Endodermal cell (in vitro differentiated cells): ENCODE results near the gene NCBP1. TPM values are rescaled to one million over a fixed set of nuclear protein-coding genes. Genes with fewer than 3 reads are reported as not detected.

Source experiments
- DNase-seq: peaks from one replicate; pipeline ENCODE4 v3.0.0-alpha.2; 2017
- H3K27ac ChIP-seq: 2 replicates; pipeline ENCODE4 v1.5.1; 2013; ENCODE audit warnings: mild to moderate bottlenecking, low read depth, low read length, moderate library complexity
- H3K27me3 ChIP-seq: 2 replicates; pipeline ENCODE4 v1.6.1; 2013; ENCODE audit warnings: mild to moderate bottlenecking, low read length, moderate library complexity; ENCODE audit not compliant: insufficient read depth, control insufficient read depth, poor library complexity, severe bottlenecking
- H3K36me3 ChIP-seq: 2 replicates; pipeline ENCODE4 v1.7.0; 2013; ENCODE audit warnings: mild to moderate bottlenecking, low read length, moderate library complexity; ENCODE audit not compliant: control insufficient read depth, insufficient read depth
- H3K4me1 ChIP-seq: one replicate; pipeline ENCODE4 v1.7.0; 2013; ENCODE audit warnings: low read length; ENCODE audit not compliant: control insufficient read depth, insufficient read depth
- H3K4me3 ChIP-seq: 2 replicates; pipeline ENCODE4 v1.5.1; 2013; ENCODE audit warnings: mild to moderate bottlenecking, low read length, moderate library complexity
- H3K9ac ChIP-seq: 2 replicates; pipeline ENCODE4 v1.6.1; 2013; ENCODE audit warnings: mild to moderate bottlenecking, low read length, moderate library complexity; ENCODE audit not compliant: poor library complexity, severe bottlenecking; ENCODE audit errors: extremely low read depth
- H3K9me3 ChIP-seq: 2 replicates; pipeline ENCODE4 v1.6.1; 2013; ENCODE audit warnings: mild to moderate bottlenecking, low read length, moderate library complexity; ENCODE audit not compliant: control insufficient read depth
- H3K27ac Mint-ChIP-seq: 2 replicates; pipeline ENCODE4 v1.8.0; 2020; ENCODE audit warnings: mixed read lengths
- H3K27me3 Mint-ChIP-seq: 2 replicates; pipeline ENCODE4 v1.8.0; 2021; ENCODE audit warnings: mild to moderate bottlenecking, mixed read lengths; ENCODE audit not compliant: insufficient read depth
- H3K36me3 Mint-ChIP-seq: 2 replicates; pipeline ENCODE4 v1.8.0; 2020; ENCODE audit warnings: low read depth, mixed read lengths
- H3K4me1 Mint-ChIP-seq: 2 replicates; pipeline ENCODE4 v1.8.0; 2020; ENCODE audit warnings: mixed read lengths
- H3K4me3 Mint-ChIP-seq: 2 replicates; pipeline ENCODE4 v1.8.0; 2020; ENCODE audit warnings: mild to moderate bottlenecking, moderate library complexity, mixed read lengths
- H3K9me3 Mint-ChIP-seq: 2 replicates; pipeline ENCODE4 v1.8.0; 2020; ENCODE audit warnings: mild to moderate bottlenecking, mixed read lengths
- WGBS, 2 experiments: methylation state at CpG; one replicate each; pipeline versions ENCODE4 v1.1.5 to v1.1.7; 2013; ENCODE audit warnings: missing lambda C conversion rate in 2 of 2, mixed read lengths in 1 of 2; ENCODE audit not compliant: insufficient coverage in 1 of 2, insufficient read length in 1 of 2; 5-methylcytosine and 5-hydroxymethylcytosine counted together
- total RNA-seq, 2 donors: library from RNA; stranded (reverse); fragmentation: NEBNext Ultra II Directional in 1 of 2; extraction: Animal tissue kit (Norgen Biotek cat#: 25700) in 1 of 2; gene quantifications; 2 replicates in 1 of 2; 3 replicates in 1 of 2; pipeline ENCODE4 v1.2.1, GENCODE V29; 2021
- TF ChIP-seq, protein P1 (sequence below): fragments of 200-600 bp; sonication (generic); conservative IDR thresholded peaks from 2 replicates; pipeline ENCODE4 v1.5.0; 2021; ENCODE audit warnings: antibody characterized with exemption, mild to moderate bottlenecking

The NCBP1 gene
- total RNA-seq, 2 donors from 2014 or later: 47.0 to 51.7 TPM

DNA sequence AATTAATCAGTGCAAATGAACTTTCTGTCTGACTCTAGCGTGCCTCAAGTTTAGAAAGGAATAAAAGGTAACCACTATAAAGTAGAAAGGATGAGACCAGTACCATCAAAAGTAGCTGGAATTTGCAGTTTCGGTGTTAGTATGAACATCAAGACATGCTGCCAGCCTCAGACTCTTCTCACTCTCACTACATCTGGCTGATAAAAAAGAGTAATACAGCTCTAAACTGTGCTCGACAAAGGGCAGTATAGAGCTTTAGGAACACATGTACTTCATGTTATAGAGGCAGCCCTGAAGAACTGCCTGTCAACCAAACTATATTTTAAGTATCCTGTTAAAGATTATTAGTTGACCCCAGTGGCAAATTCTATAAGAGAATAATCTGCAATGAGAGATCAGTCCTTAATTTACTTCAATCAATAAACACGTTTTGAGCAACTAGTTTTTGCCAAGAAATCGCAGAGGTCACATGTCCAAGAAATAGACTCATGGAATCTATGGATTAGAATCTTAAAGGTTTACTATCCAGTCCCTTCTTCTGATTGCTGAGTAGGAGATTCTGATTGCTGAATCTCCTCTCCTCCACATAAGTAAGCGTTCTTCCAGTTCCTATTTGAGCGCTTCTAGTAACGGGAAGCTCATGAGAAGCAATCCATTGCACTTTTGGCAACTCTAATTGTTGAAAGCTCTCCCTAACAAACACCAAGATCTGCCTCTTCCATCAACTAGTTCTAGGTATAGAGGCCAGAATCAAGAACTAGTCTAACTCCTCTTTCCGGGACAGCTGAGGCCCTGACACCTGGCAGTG lies 62.6 kb downstream of the NCBP1 start:
- Histone ChIP-seq H3K9me3 (no peaks in the 10 kb centered on the region), H3K27ac (peak overlapping the region; percentile 57), H3K4me3 (peak overlapping the region; percentile 91), H3K9ac (peak overlapping the region; percentile 62), H3K4me1 (peaks cover 10% of the 10 kb centered on the region), H3K27me3 (no peaks in the 10 kb centered on the region), H3K36me3 (no peaks in the 10 kb centered on the region)
- no peak for DNase-seq
- TF ChIP-seq, protein P1, sequence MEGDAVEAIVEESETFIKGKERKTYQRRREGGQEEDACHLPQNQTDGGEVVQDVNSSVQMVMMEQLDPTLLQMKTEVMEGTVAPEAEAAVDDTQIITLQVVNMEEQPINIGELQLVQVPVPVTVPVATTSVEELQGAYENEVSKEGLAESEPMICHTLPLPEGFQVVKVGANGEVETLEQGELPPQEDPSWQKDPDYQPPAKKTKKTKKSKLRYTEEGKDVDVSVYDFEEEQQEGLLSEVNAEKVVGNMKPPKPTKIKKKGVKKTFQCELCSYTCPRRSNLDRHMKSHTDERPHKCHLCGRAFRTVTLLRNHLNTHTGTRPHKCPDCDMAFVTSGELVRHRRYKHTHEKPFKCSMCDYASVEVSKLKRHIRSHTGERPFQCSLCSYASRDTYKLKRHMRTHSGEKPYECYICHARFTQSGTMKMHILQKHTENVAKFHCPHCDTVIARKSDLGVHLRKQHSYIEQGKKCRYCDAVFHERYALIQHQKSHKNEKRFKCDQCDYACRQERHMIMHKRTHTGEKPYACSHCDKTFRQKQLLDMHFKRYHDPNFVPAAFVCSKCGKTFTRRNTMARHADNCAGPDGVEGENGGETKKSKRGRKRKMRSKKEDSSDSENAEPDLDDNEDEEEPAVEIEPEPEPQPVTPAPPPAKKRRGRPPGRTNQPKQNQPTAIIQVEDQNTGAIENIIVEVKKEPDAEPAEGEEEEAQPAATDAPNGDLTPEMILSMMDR: no peak
- peaks cover 6% of the 10 kb centered on the region for H3K36me3 Mint-ChIP-seq
- 44 to 55% methylated on average over 5 to 9 of the region's 9 CpGs for WGBS, 2 experiments
- peaks cover 39% of the 10 kb centered on the region for H3K4me1 Mint-ChIP-seq
- peak overlapping the region; percentile 18 for H3K27ac Mint-ChIP-seq
- peaks cover 4% of the 10 kb centered on the region for H3K27me3 Mint-ChIP-seq
- H3K4me3 Mint-ChIP-seq: peak overlapping the region; percentile 74
- no peaks in the 10 kb centered on the region for H3K9me3 Mint-ChIP-seq

DNA sequence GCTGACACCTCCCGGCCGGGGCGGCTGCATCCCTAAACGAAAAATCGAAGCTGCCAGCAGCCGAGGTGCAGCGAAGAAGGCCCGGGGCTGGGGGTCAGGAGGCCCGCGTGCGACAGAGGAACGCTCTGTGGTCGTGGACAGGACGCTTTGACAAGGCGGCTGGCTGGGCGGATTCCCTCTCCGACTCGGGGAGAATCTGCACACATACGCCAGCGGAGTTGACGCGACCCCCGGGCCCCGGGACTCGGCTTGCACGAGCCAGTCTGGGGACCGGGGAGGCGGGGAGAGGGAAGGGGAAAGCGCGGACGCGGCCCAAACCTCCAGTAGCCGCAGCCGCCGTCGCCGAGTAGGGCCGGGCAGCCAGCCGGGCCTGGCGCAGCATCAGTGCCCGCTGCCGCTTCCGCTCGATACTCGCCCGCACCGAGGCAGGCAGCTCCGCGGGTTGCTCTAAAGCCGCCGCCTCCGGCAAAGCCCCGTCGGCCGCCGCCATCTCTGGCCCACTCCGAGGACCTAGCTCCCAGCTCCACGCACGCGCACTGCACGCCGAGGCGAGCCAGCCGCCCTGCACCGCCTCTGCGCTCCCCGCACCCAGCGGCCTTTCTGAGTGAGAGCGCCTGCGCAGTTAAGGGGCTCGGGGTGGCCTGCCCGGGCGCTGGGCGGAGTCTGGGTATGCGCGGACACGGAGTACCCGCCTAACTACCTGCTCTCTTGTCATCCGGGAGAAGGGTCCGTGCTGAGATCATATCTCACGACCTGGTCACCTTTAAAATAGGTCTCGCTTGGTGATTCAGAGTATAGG lies 63.4 kb downstream of the NCBP1 start, which contains the start of gene XPA:
XPA (minus strand) TSS at position 538 of the 799 bp plus-strand sequence; CDS start at position 490, 48 bp downstream.
- TF ChIP-seq, protein P1: no peak
- H3K4me3 ChIP-seq: peak within 1 kb of the TSS; percentile 91
- Mint-ChIP-seq H3K4me3 (peak within 1 kb of the TSS; percentile 74), H3K9me3 (no peaks in the 10 kb centered on the region), H3K4me1 (peaks cover 45% of the 10 kb centered on the region), H3K36me3 (peaks cover 6% of the 10 kb centered on the region), H3K27ac (peak within 1 kb of the TSS; percentile 18), H3K27me3 (peaks cover 4% of the 10 kb centered on the region)
- no peaks in the 10 kb centered on the region for H3K9me3 ChIP-seq
- H3K9ac ChIP-seq: peak within 1 kb of the TSS; percentile 62
- H3K36me3 ChIP-seq: no peaks in the 10 kb centered on the region
- 0% methylated on average over 20 to 82 of the region's 82 CpGs for WGBS, 2 experiments
- no peaks in the 10 kb centered on the region for H3K27me3 ChIP-seq
- H3K4me1 ChIP-seq: peaks cover 10% of the 10 kb centered on the region
- DNase-seq: peak; percentile 99
- H3K27ac ChIP-seq: peak within 1 kb of the TSS; percentile 57

DNA sequence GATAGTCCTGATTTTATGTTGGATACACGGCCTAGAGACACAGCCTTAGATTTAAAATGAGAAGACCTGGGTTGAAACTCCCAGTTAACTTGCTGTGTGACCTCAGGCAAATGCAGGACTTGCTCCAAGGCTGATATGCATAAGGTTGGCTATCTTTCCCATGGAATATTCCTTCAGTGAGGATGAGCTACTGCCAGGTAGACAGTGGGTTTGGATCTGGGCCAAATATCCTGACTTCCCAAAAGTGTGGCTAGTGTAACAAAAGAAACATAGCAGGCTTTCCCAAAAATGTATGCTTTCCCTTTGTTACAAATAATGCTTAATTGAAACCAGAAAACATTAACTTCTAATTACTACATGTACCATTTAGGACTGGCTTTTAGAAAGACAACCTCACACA lies 64.2 kb downstream of the NCBP1 start:
- Mint-ChIP-seq H3K27ac (peak overlapping the region; percentile 18), H3K9me3 (no peaks in the 10 kb centered on the region), H3K36me3 (peaks cover 2% of the 10 kb centered on the region), H3K27me3 (peaks cover 4% of the 10 kb centered on the region), H3K4me1 (peaks cover 45% of the 10 kb centered on the region), H3K4me3 (peak overlapping the region; percentile 74)
- no peaks in the 10 kb centered on the region for H3K9me3 ChIP-seq
- peaks cover 10% of the 10 kb centered on the region for H3K4me1 ChIP-seq
- peak overlapping the region; percentile 91 for H3K4me3 ChIP-seq
- TF ChIP-seq, protein P1: no peak
- no peak overlapping the region for H3K9ac ChIP-seq
- WGBS, 2 experiments: 85 to 93% methylated on average over 1 of the region's 1 CpG
- no peak for DNase-seq
- H3K27me3 ChIP-seq: no peaks in the 10 kb centered on the region
- no peak overlapping the region for H3K27ac ChIP-seq
- H3K36me3 ChIP-seq: no peaks in the 10 kb centered on the region
